Measurements from ENCODE around the gene DNAL4.
A peak's percentile ranks its signal among the peaks of the same experiment; 100 is the strongest.

DNAL4 gene

GRCh38 chr22:38736257-38736570, 57.7 kb downstream of the DNAL4 start:
- H3K9me3 ChIP-seq (ENCODE audit: insufficient read depth, low read length, severe bottlenecking): no peaks in the 10 kb centered on the region
- no peak overlapping the region for H3K27ac ChIP-seq (ENCODE audit: low read length)
- no peak overlapping the region for H3K9ac ChIP-seq (ENCODE audit: low read depth, low read length)
- no peak overlapping the region for H3K4me3 ChIP-seq (ENCODE audit: low read depth in 1 of 2, low read length in 2 of 2)
- peaks cover 55% of the 10 kb centered on the region for H4K20me1 ChIP-seq (ENCODE audit: insufficient read depth, low read length)
- H3K79me2 ChIP-seq (ENCODE audit: insufficient read depth, low read length): no peaks in the 10 kb centered on the region
- no peak for ATAC-seq (ENCODE audit: insufficient read depth, low read depth)
- TF ChIP-seq CTCF (IDR thresholded peaks at IDR 0.05; ENCODE audit: borderline replicate concordance, extremely low read depth, low read length, poor library complexity, severe bottlenecking) (no peak), EZH2 (IDR thresholded peaks at IDR 0.05; ENCODE audit: borderline replicate concordance, low read depth, low read length, severe bottlenecking) (no peak)
- H3K4me2 ChIP-seq (ENCODE audit: insufficient read depth, low read length): no peak overlapping the region
- DNase-seq: no peak
- no peaks in the 10 kb centered on the region for H3K27me3 ChIP-seq (ENCODE audit: insufficient read depth, low read length, poor library complexity)
- H3K36me3 ChIP-seq (ENCODE audit: insufficient read depth, low read length): peaks cover 98% of the 10 kb centered on the region
- H3K4me1 ChIP-seq (ENCODE audit: insufficient read depth, low read length): no peaks in the 10 kb centered on the region
- H2AFZ ChIP-seq (ENCODE audit: low read depth, low read length): no peak overlapping the region

GRCh38 chr22:38735465-38736256, 58.3 kb downstream of the DNAL4 start:
- ATAC-seq (ENCODE audit: insufficient read depth, low read depth) (0 out of 3 replicates have a peak, but pooled peaks have one; percentile 2), DNase-seq (no peak)
- Histone ChIP-seq H2AFZ (ENCODE audit: low read depth, low read length) (no peak overlapping the region), H3K9me3 (ENCODE audit: insufficient read depth, low read length, severe bottlenecking) (no peaks in the 10 kb centered on the region), H3K4me1 (ENCODE audit: insufficient read depth, low read length) (no peaks in the 10 kb centered on the region), H3K9ac (ENCODE audit: low read depth, low read length) (no peak overlapping the region), H3K79me2 (ENCODE audit: insufficient read depth, low read length) (no peaks in the 10 kb centered on the region), H3K4me3 (ENCODE audit: low read depth in 1 of 2, low read length in 2 of 2) (no peak overlapping the region), H3K27ac (ENCODE audit: low read length) (no peak overlapping the region), H4K20me1 (ENCODE audit: insufficient read depth, low read length) (peaks cover 55% of the 10 kb centered on the region), H3K27me3 (ENCODE audit: insufficient read depth, low read length, poor library complexity) (no peaks in the 10 kb centered on the region), H3K36me3 (ENCODE audit: insufficient read depth, low read length) (peaks cover 98% of the 10 kb centered on the region), H3K4me2 (ENCODE audit: insufficient read depth, low read length) (no peak overlapping the region)
- TF ChIP-seq EZH2 (IDR thresholded peaks at IDR 0.05; ENCODE audit: borderline replicate concordance, low read depth, low read length, severe bottlenecking) (no peak), CTCF (IDR thresholded peaks at IDR 0.05; ENCODE audit: borderline replicate concordance, extremely low read depth, low read length, poor library complexity, severe bottlenecking) (no peak)

GRCh38 chr22:38735126-38735464, 58.8 kb downstream of the DNAL4 start:
- Histone ChIP-seq H2AFZ (ENCODE audit: low read depth, low read length) (no peak overlapping the region), H4K20me1 (ENCODE audit: insufficient read depth, low read length) (peaks cover 54% of the 10 kb centered on the region)

More at GRCh38 chr22:38735126-38735464, 58.8 kb downstream of the DNAL4 start:
- H3K4me2 ChIP-seq (ENCODE audit: insufficient read depth, low read length): no peak overlapping the region
- ATAC-seq (ENCODE audit: insufficient read depth, low read depth) (no peak), DNase-seq (no peak)
- TF ChIP-seq EZH2 (IDR thresholded peaks at IDR 0.05; ENCODE audit: borderline replicate concordance, low read depth, low read length, severe bottlenecking): no peak
- no peak for TF ChIP-seq CTCF (IDR thresholded peaks at IDR 0.05; ENCODE audit: borderline replicate concordance, extremely low read depth, low read length, poor library complexity, severe bottlenecking)
- no peaks in the 10 kb centered on the region for H3K27me3 ChIP-seq (ENCODE audit: insufficient read depth, low read length, poor library complexity)
- H3K79me2 ChIP-seq (ENCODE audit: insufficient read depth, low read length): no peaks in the 10 kb centered on the region
- peaks cover 98% of the 10 kb centered on the region for H3K36me3 ChIP-seq (ENCODE audit: insufficient read depth, low read length)
- no peaks in the 10 kb centered on the region for H3K9me3 ChIP-seq (ENCODE audit: insufficient read depth, low read length, severe bottlenecking)
- H3K4me1 ChIP-seq (ENCODE audit: insufficient read depth, low read length): no peaks in the 10 kb centered on the region
- H3K9ac ChIP-seq (ENCODE audit: low read depth, low read length): no peak overlapping the region
- no peak overlapping the region for H3K27ac ChIP-seq (ENCODE audit: low read length)
- no peak overlapping the region for H3K4me3 ChIP-seq (ENCODE audit: low read depth in 1 of 2, low read length in 2 of 2)
